ENCODE results near the gene IL17C.
A peak's percentile ranks its signal among the peaks of the same experiment; 100 is the strongest.
"Not testable (repeated sequence)": the region's sequence is repeated elsewhere in the genome, so short reads cannot be mapped to it uniquely, and the experiment has no call there.

Gene IL17C

DNA sequence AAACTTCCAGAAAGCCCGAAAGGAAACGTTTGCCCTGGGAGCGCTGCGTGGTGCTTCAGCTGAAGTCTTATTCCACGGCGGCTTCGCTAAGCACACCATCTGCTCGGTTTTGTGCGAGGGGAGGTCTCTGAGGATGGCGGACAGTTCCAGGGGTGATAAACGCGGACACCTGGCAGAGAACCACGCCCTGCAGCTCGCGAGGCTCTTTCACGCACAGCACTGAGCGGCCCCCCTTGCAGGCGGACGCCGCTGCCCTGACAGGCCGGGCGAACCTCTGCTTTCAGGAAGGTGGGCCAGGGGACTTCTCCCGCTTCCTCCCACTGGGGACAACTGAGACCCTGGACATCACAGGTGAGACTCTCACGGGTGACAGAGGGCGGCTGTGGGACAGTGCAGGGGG is 20.8 kb downstream of the IL17C start:
- no peak for DNase-seq (ENCODE audit: low read depth)

DNA sequence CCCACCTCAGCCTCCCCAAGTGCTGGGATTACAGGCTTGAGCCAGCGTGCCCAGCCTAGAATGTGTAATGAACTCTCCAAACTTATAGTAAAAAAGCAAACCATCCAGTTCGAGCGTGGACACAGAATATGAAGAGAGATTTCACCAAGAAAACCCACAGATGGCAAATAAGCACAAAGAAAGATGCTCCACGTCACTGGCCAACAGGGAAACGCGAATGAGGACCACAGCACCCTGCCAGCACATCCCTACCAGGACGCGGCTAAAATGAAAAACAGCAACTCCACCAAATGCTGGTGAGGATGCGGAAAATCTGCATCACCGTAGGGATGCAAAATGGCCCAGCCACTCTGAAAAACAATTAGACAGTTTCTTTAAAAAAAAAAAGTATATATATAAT is 23.1 kb downstream of the IL17C start:
- no peak for DNase-seq (ENCODE audit: low read depth)

DNA sequence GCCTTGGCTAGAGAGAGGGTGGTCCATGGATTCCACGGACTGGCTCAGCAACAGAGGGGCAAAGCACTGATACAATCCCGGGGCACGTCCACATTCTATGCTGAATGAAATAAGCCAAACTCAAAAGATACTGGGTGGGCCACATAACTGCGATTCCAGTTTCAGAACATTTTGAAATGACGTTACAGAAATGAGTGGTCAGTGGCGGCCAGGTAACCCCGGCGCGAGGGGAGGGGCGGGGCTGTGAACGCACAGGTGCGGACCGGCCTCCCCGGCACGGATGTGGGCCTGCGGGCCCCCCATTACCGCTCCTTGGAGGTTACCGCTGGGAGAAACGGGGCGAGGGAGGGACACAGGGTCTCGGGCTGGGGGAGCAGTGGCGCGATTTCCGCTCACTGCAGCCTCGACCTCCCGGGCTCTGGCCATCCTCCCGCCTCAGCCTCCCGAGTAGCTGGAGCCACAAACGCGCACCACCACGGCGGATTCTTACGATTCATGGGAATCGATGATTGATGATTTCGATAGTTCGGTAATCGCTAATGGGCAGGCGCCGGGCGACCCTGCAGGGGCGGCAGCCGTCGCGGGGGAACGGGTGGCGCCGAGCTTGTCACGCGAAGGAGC is 24.0 kb downstream of the IL17C start:
- DNase-seq (ENCODE audit: low read depth) = no peak

GRCh38 chr16:88662843-88663606 is 24.7 kb downstream of the IL17C start, which contains the start of gene MVD:
MVD (minus strand) TSS chr16:88663091; CDS start chr16:88663080, 11 bp downstream.
- peak; percentile 94 for DNase-seq (ENCODE audit: low read depth)

DNA sequence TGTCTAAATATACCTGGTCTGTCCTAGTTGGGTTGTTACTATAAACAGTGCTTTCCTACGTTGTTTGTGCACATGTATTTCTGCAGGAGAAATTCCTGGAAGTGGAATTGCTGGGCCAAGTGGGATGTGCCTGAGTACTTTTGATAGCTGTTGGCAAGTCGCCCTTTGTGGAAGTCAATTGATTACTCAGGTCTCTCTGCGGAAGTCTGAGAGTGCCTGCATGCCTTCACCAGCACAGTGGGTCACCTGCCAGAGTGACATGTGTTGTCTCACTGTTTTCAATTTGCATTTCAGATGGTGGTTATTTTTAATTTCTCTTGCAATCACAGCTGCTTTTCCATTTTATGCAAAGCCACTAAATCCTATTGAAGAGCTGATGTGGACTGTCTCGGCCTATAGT is 26.8 kb downstream of the IL17C start:
- DNase-seq (ENCODE audit: low read depth) = no peak

GRCh38 chr16:88665570-88665969 is 27.2 kb downstream of the IL17C start:
- DNase-seq (ENCODE audit: low read depth) = no peak

- no peak for DNase-seq (ENCODE audit: low read depth)
Measured at GRCh38 chr16:88667461-88667860, 29.1 kb downstream of the IL17C start.

GRCh38 chr16:88669493-88669892 is 31.1 kb downstream of the IL17C start:
- not testable (repeated sequence) for DNase-seq (ENCODE audit: low read depth)

- DNase-seq (ENCODE audit: low read depth) = no peak
Measured at GRCh38 chr16:88669980-88670379, 31.6 kb downstream of the IL17C start.

DNA sequence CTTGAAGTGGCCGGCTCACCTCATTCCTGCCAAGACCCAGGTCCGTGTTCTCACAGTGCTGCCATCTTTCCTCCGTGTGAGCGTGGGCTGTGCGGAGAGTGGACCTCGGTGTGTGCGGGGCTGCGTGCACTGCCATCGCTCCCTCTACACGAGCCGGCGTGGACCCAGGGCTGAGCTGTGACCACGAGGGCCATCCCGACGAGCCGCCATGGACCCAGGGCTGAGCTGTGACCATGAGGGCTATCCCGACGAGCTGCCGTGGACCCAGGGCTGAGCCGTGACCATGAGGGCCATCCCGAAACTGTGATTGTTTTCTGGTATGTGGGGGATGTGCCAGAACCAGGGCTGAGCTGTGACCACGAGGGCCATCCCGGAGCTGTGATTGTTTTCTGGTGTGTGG is 33.4 kb downstream of the IL17C start:
- DNase-seq (ENCODE audit: low read depth) = no peak

- no peak for DNase-seq (ENCODE audit: low read depth)
Measured at GRCh38 chr16:88672776-88673175, 34.4 kb downstream of the IL17C start.

GRCh38 chr16:88673716-88674379 is 35.5 kb downstream of the IL17C start:
- DNase-seq (ENCODE audit: low read depth) = no peak

DNA sequence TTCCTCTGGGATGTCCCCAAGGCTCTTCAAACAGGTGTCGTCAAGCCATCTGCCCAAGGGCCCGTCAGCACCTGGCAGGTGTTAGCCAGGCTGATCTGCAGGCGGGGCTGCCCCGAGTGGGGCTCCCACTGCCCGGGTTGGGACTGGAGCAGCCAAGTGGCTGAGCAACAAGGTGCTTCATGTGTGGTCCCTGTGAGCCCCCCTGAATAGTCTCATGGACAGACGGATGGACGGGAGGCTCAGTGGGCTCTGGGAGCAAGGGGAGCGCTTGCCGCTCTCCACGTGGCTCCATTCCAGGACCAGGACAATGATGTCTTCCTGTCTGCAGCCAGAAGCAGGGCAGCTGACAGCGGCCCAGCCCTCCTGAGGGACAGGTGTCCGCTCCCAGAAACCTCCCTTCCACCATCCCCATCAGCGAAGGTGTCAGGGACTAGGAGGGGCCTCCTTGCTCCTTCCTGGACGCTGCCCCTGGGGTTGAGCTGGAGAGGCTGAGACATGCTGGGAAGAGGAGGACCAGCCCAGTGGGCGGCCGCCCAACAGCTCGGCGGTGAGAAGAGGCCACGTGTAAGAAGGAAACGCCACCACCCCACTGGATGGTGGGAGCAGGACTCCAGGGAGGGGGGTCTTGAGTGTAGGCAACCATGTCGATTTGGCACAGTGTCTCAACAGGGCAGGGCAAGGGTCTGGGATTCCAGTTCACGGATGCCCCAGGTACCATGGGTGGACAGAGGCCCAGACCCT is 38.3 kb downstream of the IL17C start:
- DNase-seq (ENCODE audit: low read depth) = no peak

DNA sequence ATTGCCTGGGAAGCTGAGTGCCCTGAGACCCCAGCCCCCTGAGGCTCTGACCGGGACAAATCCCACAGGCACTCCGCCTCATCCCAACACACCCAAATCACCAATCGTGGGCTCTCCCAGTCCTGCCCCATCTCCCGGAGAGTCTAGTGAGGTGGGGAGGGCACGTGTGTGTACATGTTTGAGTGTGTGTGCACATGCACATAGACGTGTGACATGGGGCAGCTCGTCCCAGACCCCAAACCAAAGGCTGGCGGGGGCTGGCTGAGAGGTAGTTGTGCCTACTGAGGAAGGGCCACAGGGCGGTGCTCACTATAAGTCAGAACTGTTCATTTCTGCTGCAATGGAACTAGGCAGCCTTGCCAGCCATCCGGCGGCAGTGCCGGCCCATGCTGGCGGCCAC is 39.3 kb downstream of the IL17C start:
- DNase-seq (ENCODE audit: low read depth) = no peak

- DNase-seq (ENCODE audit: low read depth) = no peak
Measured at GRCh38 chr16:88678224-88678979, 40.0 kb downstream of the IL17C start.

DNA sequence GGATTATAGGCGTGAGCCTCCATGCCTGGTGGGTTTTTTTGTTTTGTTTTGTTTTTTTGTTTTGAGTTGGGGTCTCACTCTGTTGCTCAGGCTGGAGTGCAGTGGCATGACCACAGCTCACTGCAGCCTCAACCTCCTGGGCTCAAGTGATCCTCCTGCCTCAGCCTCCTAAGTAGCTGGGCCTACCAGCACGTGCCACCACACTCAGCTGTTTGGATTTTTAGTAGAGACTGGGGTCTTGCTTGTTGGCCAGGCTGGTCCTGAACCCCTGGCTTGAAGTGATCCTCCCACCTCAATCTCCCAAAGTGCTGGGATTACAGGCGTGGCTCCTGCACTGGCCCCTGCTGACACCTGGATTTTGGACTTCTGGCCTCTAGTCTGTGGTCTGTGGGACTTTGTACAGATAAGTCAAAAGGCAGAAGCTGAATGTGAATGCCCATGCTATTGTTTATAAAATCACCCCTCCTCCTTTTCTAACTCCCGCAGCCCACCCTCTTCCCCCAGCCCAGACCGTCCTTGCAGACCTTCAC is 42.2 kb downstream of the IL17C start:
- no peak for DNase-seq (ENCODE audit: low read depth)

DNA sequence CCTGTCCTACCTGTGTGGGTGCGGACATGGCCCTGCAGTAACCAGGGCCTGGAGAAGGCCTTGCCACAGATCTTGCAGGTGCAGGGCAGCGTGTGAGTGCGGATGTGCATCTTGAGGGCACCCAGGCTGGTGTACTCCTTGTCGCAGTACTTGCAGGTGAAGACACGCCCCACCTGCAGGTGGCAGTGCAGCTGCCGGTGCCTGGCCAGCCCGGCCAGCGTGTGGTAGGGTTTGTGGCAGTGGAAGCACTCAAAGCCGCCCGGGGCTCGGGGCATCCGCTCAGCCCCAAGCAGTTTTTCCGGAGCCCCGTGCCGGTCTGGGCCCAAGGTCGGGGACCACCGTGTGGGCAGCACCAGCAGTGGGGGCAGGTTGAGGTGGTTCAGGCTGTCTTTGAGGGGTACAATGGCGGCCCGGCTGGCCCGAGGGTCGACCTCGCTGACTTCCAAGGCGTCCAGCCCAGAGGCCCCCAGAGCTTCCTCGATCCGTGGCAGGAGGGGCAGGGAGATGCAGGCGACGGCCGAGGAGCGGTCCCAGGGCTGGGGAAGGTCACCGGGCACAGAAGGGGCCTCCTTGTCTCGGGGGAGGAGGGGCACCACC is 42.8 kb downstream of the IL17C start:
- no peak for DNase-seq (ENCODE audit: low read depth)

DNA sequence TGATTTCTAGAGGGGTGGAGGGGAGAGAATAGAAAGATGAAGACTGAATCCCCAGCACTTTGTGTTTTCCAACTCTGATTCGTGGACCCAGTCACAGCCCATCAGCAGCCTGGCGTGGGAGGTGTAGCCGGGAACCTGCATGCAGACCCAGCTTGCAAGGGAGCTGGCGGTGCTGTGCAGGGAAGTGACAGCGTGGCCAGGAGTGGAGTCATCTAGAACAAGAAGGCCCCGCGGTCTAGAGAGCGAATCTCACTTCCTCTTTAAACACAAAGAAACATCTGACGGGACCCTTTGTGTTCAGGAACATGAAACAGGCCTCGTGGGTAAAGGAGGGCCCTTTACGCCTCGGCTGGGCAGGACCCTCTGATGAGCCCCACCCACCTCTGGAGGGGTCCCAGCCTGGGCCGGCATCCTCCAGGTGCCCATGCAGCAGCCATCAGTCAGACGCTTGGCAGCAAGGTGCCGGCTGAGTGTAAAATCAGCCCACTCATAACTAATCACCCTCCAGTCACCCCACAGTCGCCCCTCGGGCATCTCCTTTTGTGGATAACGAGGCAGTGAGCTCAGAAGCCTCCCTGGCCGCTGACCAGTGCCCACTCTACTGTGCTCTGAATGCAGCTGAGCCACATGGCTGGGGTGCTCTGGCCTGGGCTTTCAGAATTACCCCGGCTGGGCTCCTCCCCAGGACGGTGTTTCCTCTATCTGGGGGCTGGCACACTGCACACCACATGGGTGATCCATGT is 43.5 kb downstream of the IL17C start:
- peak; percentile 45 for DNase-seq (ENCODE audit: low read depth)

DNA sequence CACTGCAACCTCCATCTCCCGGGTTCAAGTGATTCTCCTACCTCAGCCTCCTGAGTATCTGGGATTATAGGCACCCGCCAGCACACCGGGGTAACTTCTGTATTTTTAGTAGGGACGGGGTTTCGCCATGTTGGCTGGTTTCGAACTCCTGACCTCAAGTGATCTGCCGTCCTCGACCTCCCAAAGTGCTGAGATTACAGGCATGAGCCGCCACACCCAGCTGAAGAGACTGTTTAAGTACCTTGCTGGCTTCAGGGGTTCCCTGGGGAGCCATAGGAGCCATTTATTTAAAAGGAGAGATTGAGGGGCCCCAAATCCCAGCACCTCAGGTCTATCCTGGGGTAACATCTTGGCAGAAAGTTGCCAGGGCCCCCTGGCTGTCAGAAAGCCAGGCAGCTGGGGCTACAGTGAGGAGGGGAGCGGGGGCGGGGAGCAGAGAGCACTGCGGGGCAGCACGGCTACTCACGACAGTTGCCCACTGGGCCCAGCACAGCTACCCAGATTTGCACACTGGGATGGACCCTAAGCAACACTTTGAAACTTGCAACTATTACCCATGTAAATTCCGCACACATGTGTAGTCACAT is 46.3 kb downstream of the IL17C start:
- DNase-seq (ENCODE audit: low read depth) = no peak

Data from T-helper 22 cell (primary cell).